ENCODE results near the gene S100A5. TPM values are rescaled to one million over a fixed set of nuclear protein-coding genes. Genes with fewer than 3 reads are reported as not detected.

Gene S100A5
- total RNA-seq, 1 experiment from 2014 or later = not detected

DNA sequence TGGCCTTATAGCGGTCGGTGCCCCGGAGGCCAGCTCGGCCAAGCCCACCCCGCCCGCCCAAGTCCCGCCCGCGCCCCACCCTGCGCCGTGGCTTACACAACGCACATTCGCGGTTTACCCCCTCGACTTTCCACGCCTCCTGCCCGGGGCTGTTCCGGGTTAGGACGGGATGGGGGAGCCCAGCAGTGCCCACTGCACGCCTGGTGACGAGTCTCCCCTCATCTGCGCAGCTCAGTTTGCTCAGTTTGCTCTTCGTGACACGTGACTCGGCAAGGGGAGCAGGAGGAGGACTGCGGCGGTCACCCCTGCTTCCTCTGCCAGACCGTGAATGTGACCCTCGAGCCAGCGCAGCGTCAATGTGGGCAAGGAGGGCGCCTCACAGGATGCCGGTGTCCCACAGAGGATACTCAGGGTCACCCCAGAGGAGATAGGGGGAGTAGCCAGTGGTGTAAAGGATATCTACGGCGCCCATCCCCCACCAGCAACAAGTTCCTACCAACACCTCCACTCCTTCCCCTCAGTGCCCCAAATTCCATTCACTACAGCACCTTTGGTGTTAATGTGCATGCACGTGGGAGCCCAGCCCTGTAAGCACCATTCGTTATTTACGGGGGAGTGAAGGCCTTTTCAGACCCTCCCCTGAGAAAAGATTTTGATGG, 4.6 kb downstream of the S100A5 start:
- TF ChIP-seq, protein P1, sequence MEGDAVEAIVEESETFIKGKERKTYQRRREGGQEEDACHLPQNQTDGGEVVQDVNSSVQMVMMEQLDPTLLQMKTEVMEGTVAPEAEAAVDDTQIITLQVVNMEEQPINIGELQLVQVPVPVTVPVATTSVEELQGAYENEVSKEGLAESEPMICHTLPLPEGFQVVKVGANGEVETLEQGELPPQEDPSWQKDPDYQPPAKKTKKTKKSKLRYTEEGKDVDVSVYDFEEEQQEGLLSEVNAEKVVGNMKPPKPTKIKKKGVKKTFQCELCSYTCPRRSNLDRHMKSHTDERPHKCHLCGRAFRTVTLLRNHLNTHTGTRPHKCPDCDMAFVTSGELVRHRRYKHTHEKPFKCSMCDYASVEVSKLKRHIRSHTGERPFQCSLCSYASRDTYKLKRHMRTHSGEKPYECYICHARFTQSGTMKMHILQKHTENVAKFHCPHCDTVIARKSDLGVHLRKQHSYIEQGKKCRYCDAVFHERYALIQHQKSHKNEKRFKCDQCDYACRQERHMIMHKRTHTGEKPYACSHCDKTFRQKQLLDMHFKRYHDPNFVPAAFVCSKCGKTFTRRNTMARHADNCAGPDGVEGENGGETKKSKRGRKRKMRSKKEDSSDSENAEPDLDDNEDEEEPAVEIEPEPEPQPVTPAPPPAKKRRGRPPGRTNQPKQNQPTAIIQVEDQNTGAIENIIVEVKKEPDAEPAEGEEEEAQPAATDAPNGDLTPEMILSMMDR (conservative IDR thresholded peaks at IDR 0.05) = no peak
- Histone ChIP-seq H2AFZ (ENCODE audit: low read length) (no peak overlapping the region), H3T11ph (ENCODE audit: low read length) (no peak overlapping the region), H4K5ac (ENCODE audit: insufficient read length, low read depth, low read length) (no peak overlapping the region), H3K23ac (ENCODE audit: insufficient read length, low read depth, low read length) (no peak overlapping the region), H3K79me2 (ENCODE audit: insufficient read depth, low read length) (no peaks in the 10 kb centered on the region), H3K27me3 (ENCODE audit: insufficient read depth, low read length) (no peaks in the 10 kb centered on the region; the same call in 1 of the 2 replicates), H3K9ac (ENCODE audit: extremely low read depth, insufficient read length, low read length) (no peak overlapping the region), H2BK120ac (ENCODE audit: low read depth, low read length, poor library complexity, severe bottlenecking) (no peak overlapping the region), H2BK15ac (ENCODE audit: low read depth, low read length) (no peak overlapping the region), H4K20me1 (ENCODE audit: control insufficient read depth, insufficient read depth, insufficient read length) (no peaks in the 10 kb centered on the region), H4K8ac (replicated peaks; ENCODE audit: insufficient read length, low read depth, low read length) (no peak overlapping the region), H3K23me2 (ENCODE audit: insufficient read length, low read depth, low read length, poor library complexity, severe bottlenecking) (no peaks in the 10 kb centered on the region), H2BK20ac (ENCODE audit: low read depth, low read length, poor library complexity, severe bottlenecking) (no peak overlapping the region), H3K18ac (ENCODE audit: insufficient read length, low read depth, low read length) (no peak overlapping the region), H3K27ac (ENCODE audit: insufficient read length, low read depth, low read length) (no peak overlapping the region), H2BK12ac (ENCODE audit: insufficient read length, low read depth, low read length) (no peak overlapping the region), H3K56ac (ENCODE audit: insufficient read length, low read depth, low read length) (no peak overlapping the region), H2AK5ac (ENCODE audit: insufficient read length, low read length) (no peak overlapping the region), H3K4me2 (ENCODE audit: insufficient read depth, insufficient read length, low read length) (peak overlapping the region; percentile 36), H2BK5ac (ENCODE audit: insufficient read length, low read length) (no peak overlapping the region), H3K14ac (ENCODE audit: insufficient read depth, low read length) (peak overlapping the region; percentile 44; the same call in 1 of the 2 replicates), H3K9me3 (ENCODE audit: control insufficient read depth, low read depth, low read length) (no peaks in the 10 kb centered on the region), H3K79me1 (ENCODE audit: insufficient read depth, low read depth, low read length, poor library complexity, severe bottlenecking) (no peaks in the 10 kb centered on the region), H3K4ac (ENCODE audit: low read depth, low read length) (no peak overlapping the region), H3K4me1 (ENCODE audit: insufficient read depth, low read length) (peaks cover 7% of the 10 kb centered on the region; the same call in 1 of the 2 replicates), H4K91ac (ENCODE audit: insufficient read length, low read depth, low read length) (no peak overlapping the region)
- no peak for DNase-seq
- H3K9me3 Mint-ChIP-seq = no peaks in the 10 kb centered on the region
- H3K27me3 Mint-ChIP-seq (ENCODE audit: low read depth) = peaks cover 1% of the 10 kb centered on the region
- no peaks in the 10 kb centered on the region for H3K36me3 Mint-ChIP-seq (ENCODE audit: insufficient read depth in 1 of 3, low read depth in 3 of 3)
- H3K27ac Mint-ChIP-seq = no peak overlapping the region; a peak in 1 of 7 replicates
- no CpG with 5 or more reads among the region's 38 CpGs for WGBS (ENCODE audit: extremely low coverage, insufficient read length, low lambda C conversion rate)
- H3K4me1 Mint-ChIP-seq = peaks cover 34 to 42% of the 10 kb centered on the region in 2 experiments
- peak overlapping the region in 1 of 2 experiments; percentile 68; a peak in 3 of 5 replicates for H3K4me3 Mint-ChIP-seq
